Measurements from ENCODE around the gene PIK3CA. TPM values are rescaled to one million over a fixed set of nuclear protein-coding genes. Genes with fewer than 3 reads are reported as not detected.

PIK3CA gene
- total RNA-seq, 1 experiment from 2014 or later, result 20.7 TPM

DNA sequence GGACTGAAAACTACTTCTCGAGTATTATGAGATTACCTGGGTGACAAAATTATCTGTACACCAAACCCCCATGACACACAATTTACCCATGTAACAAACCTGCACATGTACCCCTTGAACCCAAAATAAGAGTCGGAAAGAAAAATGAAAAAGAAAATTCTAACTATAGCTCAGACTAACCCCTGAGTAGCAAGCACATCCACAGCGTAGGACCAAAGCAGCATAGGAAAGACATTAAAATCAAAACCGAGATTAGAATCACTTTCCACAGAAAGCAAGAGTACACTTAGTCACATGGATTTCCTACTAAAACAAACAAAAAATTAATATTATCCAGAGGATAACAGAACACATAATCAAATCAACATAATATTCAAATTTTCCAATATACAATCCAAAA, 6.3 kb upstream of the PIK3CA start:
- no peaks in the 10 kb centered on the region for H3K27me3 Mint-ChIP-seq (ENCODE audit: insufficient read depth, unreplicated experiment)
- H3K4me1 Mint-ChIP-seq (ENCODE audit: insufficient read depth, unreplicated experiment), result peaks cover 2% of the 10 kb centered on the region
- no TSS peak for BruUV-seq (replicated peaks)
- DNase-seq (ENCODE audit: unreplicated experiment), result no peak
- no peak overlapping the region for H3K27ac Mint-ChIP-seq (ENCODE audit: low read depth, unreplicated experiment)
- H3K9me3 Mint-ChIP-seq (ENCODE audit: unreplicated experiment), result no peaks in the 10 kb centered on the region
- CTCF ChIA-PET, result interaction anchor here (1.2 to 1.4 kb wide), 2 partner anchors 126 to 179 kb away, joined by 3 to 5 read pairs; no protein-coding TSS in a partner anchor
- POLR2A ChIA-PET, result interaction anchor here (1.0 to 1.2 kb wide), 2 partner anchors 43 to 181 kb away, joined by 3 read pairs; no protein-coding TSS in a partner anchor
- no peak overlapping the region for H3K4me3 Mint-ChIP-seq (ENCODE audit: unreplicated experiment)
- TF ChIP-seq, protein P1, sequence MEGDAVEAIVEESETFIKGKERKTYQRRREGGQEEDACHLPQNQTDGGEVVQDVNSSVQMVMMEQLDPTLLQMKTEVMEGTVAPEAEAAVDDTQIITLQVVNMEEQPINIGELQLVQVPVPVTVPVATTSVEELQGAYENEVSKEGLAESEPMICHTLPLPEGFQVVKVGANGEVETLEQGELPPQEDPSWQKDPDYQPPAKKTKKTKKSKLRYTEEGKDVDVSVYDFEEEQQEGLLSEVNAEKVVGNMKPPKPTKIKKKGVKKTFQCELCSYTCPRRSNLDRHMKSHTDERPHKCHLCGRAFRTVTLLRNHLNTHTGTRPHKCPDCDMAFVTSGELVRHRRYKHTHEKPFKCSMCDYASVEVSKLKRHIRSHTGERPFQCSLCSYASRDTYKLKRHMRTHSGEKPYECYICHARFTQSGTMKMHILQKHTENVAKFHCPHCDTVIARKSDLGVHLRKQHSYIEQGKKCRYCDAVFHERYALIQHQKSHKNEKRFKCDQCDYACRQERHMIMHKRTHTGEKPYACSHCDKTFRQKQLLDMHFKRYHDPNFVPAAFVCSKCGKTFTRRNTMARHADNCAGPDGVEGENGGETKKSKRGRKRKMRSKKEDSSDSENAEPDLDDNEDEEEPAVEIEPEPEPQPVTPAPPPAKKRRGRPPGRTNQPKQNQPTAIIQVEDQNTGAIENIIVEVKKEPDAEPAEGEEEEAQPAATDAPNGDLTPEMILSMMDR (IDR thresholded peaks at IDR 0.05; ENCODE audit: unreplicated experiment), result no peak
- peaks cover 6% of the 10 kb centered on the region for H3K36me3 Mint-ChIP-seq (ENCODE audit: insufficient read depth, unreplicated experiment)
- intact Hi-C loops (cut with micrococcal nuclease), result no loop called here

DNA sequence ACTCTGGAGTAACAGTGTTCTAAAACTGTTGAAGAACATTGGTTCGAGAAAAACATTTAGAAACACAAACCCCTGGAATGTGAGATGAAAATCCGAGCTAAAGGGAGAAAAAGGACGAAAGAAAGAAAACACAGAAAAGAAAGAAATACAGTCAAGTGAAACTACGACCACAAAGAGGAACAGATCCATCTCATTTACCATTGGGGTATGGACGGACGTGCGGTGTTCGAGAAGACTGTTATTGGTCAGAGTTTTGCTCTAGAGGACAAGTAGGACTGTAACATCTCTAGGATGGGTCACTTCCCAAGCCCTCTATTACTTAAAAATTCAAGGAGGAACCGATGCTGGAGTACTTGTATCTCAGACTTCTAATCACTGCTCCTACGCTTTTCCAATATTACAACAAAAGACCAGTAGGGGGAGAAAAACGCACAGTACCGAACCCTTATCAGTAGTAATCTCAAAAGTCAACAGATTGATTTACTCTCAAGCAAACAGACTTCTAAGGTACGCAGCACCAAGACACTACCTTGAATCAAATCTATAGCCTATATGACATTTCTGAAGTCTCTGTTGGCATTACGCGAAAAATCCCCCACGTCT, 1.1 kb upstream of the PIK3CA start:
- no peak overlapping the region for H3K4me3 Mint-ChIP-seq (ENCODE audit: unreplicated experiment)
- ChIA-PET CTCF (interaction anchor here (0.6 to 4.9 kb wide), 33 partner anchors 10 to 1729 kb away, joined by 3 to 24 read pairs (median 4); no protein-coding TSS in a partner anchor), POLR2A (interaction anchor here (0.6 to 6.4 kb wide), 25 partner anchors 9 to 418 kb away, joined by 3 to 67 read pairs (median 7); partner anchors contain the start of genes MFN1, ZMAT3 and ZNF639)
- H3K4me1 Mint-ChIP-seq (ENCODE audit: insufficient read depth, unreplicated experiment), result peaks cover 18% of the 10 kb centered on the region
- DNase-seq (ENCODE audit: unreplicated experiment), result peak; percentile 73
- intact Hi-C loops (cut with micrococcal nuclease), result loop anchor here (1.0 kb wide), 6 partner anchors 15 to 711 kb away; no protein-coding TSS in a partner anchor
- H3K9me3 Mint-ChIP-seq (ENCODE audit: unreplicated experiment), result no peaks in the 10 kb centered on the region
- peaks cover 6% of the 10 kb centered on the region for H3K36me3 Mint-ChIP-seq (ENCODE audit: insufficient read depth, unreplicated experiment)
- TF ChIP-seq, protein P1 (IDR thresholded peaks at IDR 0.05; ENCODE audit: unreplicated experiment), result peak; percentile 55
- BruUV-seq (replicated peaks), result no TSS peak
- no peak overlapping the region for H3K27ac Mint-ChIP-seq (ENCODE audit: low read depth, unreplicated experiment)
- H3K27me3 Mint-ChIP-seq (ENCODE audit: insufficient read depth, unreplicated experiment), result no peaks in the 10 kb centered on the region

DNA sequence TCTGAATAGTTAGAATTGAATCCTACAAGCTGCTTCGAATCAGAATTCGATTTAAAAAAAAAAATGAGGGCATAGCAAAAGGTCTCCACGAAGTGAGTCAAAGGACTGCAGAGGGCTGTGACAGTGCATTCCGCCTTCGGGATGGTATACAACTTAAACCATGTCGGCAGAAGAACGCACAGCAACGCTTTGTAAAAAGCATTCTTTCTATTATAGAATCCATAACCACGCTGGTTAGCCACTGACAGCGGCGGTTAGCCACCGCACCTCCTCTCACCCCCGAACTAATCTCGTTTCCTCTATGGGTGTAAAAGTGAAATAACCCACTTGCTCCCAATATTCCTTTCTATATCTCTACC, 664 bp upstream of the PIK3CA start:
- no peak overlapping the region for H3K27ac Mint-ChIP-seq (ENCODE audit: low read depth, unreplicated experiment)
- no peaks in the 10 kb centered on the region for H3K27me3 Mint-ChIP-seq (ENCODE audit: insufficient read depth, unreplicated experiment)
- intact Hi-C loops (cut with micrococcal nuclease), result loop anchor here (1.0 kb wide), 6 partner anchors 15 to 711 kb away; no protein-coding TSS in a partner anchor
- H3K4me1 Mint-ChIP-seq (ENCODE audit: insufficient read depth, unreplicated experiment), result peaks cover 22% of the 10 kb centered on the region
- peaks cover 6% of the 10 kb centered on the region for H3K36me3 Mint-ChIP-seq (ENCODE audit: insufficient read depth, unreplicated experiment)
- H3K4me3 Mint-ChIP-seq (ENCODE audit: unreplicated experiment), result no peak overlapping the region
- TF ChIP-seq, protein P1 (IDR thresholded peaks at IDR 0.05; ENCODE audit: unreplicated experiment), result no peak
- POLR2A ChIA-PET, result interaction anchor here (0.5 to 6.4 kb wide), 29 partner anchors 9 to 1468 kb away, joined by 3 to 67 read pairs (median 6); partner anchors contain the start of genes MFN1, ZMAT3 and ZNF639
- TSS peak; percentile 92 for BruUV-seq (replicated peaks)
- DNase-seq (ENCODE audit: unreplicated experiment), result no peak
- CTCF ChIA-PET, result interaction anchor here (0.6 to 4.9 kb wide), 22 partner anchors 11 to 343 kb away, joined by 3 to 24 read pairs (median 4); no protein-coding TSS in a partner anchor
- H3K9me3 Mint-ChIP-seq (ENCODE audit: unreplicated experiment), result no peaks in the 10 kb centered on the region

DNA sequence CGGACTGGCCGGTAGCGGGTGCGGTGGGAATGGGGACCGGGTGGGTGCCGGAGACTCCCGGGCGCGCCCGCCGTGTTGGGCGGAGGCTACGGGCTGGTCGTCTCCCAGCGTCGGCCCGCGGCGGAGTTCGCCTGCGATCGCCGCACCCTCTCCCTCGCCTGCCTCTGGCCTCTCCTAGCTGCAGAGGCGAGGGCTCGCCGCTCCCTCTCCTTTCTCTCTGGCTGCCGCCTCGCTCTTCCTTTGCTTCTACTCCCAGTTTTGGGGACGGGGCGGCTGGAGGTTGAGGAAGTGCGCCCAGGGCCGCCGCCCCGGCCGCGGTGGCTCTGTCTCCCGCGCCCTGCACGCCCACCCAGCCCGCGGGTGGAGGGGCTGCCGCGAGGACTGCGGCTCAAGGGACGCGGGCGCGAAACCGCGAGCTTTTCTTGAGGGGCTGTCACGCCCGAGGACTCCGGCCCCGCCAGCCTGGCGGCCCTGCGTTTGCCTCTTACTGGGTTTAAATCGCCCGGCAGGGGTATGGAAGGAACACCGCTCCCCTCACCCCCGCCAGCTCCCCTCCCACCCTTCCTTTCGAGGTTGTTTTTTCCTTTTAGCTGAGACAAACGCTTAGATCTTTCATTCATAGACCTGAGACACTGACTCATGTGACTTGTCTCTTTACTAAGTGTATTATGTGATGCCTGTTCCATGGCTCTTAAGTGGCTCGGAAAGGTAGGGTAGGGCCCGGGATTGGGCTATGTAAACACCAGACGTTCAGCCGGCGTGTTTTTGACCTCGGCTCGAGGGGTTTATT, 654 bp downstream of the PIK3CA start:
- Mint-ChIP-seq H3K4me3 (ENCODE audit: unreplicated experiment) (no peak overlapping the region), H3K27me3 (ENCODE audit: insufficient read depth, unreplicated experiment) (no peaks in the 10 kb centered on the region), H3K9me3 (ENCODE audit: unreplicated experiment) (no peaks in the 10 kb centered on the region), H3K27ac (ENCODE audit: low read depth, unreplicated experiment) (no peak overlapping the region), H3K36me3 (ENCODE audit: insufficient read depth, unreplicated experiment) (no peaks in the 10 kb centered on the region), H3K4me1 (ENCODE audit: insufficient read depth, unreplicated experiment) (peaks cover 23% of the 10 kb centered on the region)
- DNase-seq (ENCODE audit: unreplicated experiment), result peak; percentile 64
- ChIA-PET POLR2A (interaction anchor here (0.6 to 6.4 kb wide), 40 partner anchors 8 to 414 kb away, joined by 3 to 67 read pairs (median 5); partner anchors contain the start of genes ACTL6A, ZMAT3 and ZNF639), CTCF (interaction anchor here (0.6 to 4.9 kb wide), 11 partner anchors 12 to 276 kb away, joined by 3 to 24 read pairs (median 11); no protein-coding TSS in a partner anchor)
- BruUV-seq (replicated peaks), result no TSS peak
- intact Hi-C loops (cut with micrococcal nuclease), result loop anchor here (1.0 to 2.0 kb wide), 2 partner anchors 78 to 409 kb away; partner anchors contain the start of gene ZMAT3
- TF ChIP-seq, protein P1 (IDR thresholded peaks at IDR 0.05; ENCODE audit: unreplicated experiment), result no peak
